NB4 (cell line): ENCODE data around the gene PLEKHA8.

Experiments
- DNase-seq: peaks from one replicate; pipeline ENCODE4 v3.0.0; 2010; ENCODE audit warnings: low read depth
- H3K4me3 ChIP-seq: one replicate; pipeline ENCODE4 v1.5.1; 2011; ENCODE audit warnings: mild to moderate bottlenecking, low read depth, low read length, moderate library complexity
- CTCF ChIP-seq: IDR thresholded peaks from one replicate; pipeline ENCODE4 v1.5.1; 2012; ENCODE audit warnings: low read depth, low read length
- MAX ChIP-seq: IDR thresholded peaks from 2 replicates; pipeline ENCODE4 v1.6.1; 2011; ENCODE audit warnings: low read depth, low read length
- MYC ChIP-seq: IDR thresholded peaks from 2 replicates; pipeline ENCODE4 v1.6.1; 2011; ENCODE audit warnings: low read depth, low read length
- POLR2A ChIP-seq: IDR thresholded peaks from 2 replicates; pipeline ENCODE4 v1.6.1; 2011; ENCODE audit warnings: mild to moderate bottlenecking; ENCODE audit not compliant: insufficient read length; ENCODE audit errors: extremely low read depth

The PLEKHA8 gene

GRCh38 chr7:30034501-30034900 lies 6.3 kb downstream of the PLEKHA8 start:
- TF ChIP-seq MAX: no peak
- TF ChIP-seq CTCF: no peak
- TF ChIP-seq MYC: no peak
- no peak for DNase-seq
- no peak overlapping the region for H3K4me3 ChIP-seq

GRCh38 chr7:30036220-30036619 lies 8.0 kb downstream of the PLEKHA8 start:
- TF ChIP-seq MYC (no peak), CTCF (no peak), MAX (no peak), POLR2A (no peak)
- no peak for DNase-seq
- no peak overlapping the region for H3K4me3 ChIP-seq

GRCh38 chr7:30038196-30038980 lies 10.2 kb downstream of the PLEKHA8 start:
- TF ChIP-seq POLR2A (no peak), MAX (no peak), CTCF (no peak), MYC (no peak)
- no peak for DNase-seq

GRCh38 chr7:30040938-30041337 lies 12.7 kb downstream of the PLEKHA8 start:
- TF ChIP-seq POLR2A (no peak), MYC (no peak), CTCF (no peak), MAX (no peak)
- H3K4me3 ChIP-seq: no peak overlapping the region
- no peak for DNase-seq

More at GRCh38 chr7:30038196-30038980, 10.2 kb downstream of the PLEKHA8 start:
- no peak overlapping the region for H3K4me3 ChIP-seq

GRCh38 chr7:30041526-30042269 lies 13.5 kb downstream of the PLEKHA8 start:
- no peak for TF ChIP-seq MYC
- no peak for TF ChIP-seq CTCF
- no peak for TF ChIP-seq POLR2A
- no peak for TF ChIP-seq MAX
- no peak for DNase-seq
- H3K4me3 ChIP-seq: no peak overlapping the region
